Fibroblast of peridontal ligament (primary cell): ENCODE results near the gene OPA3.

Experiments
- DNase-seq: peaks from one replicate; pipeline ENCODE4 v3.0.0-alpha.2; 2010; ENCODE audit errors: extremely low read depth

The OPA3 gene

GRCh38 chr19:45598267-45599001 is 13.8 kb upstream of the OPA3 start:
- no peak for DNase-seq

DNA sequence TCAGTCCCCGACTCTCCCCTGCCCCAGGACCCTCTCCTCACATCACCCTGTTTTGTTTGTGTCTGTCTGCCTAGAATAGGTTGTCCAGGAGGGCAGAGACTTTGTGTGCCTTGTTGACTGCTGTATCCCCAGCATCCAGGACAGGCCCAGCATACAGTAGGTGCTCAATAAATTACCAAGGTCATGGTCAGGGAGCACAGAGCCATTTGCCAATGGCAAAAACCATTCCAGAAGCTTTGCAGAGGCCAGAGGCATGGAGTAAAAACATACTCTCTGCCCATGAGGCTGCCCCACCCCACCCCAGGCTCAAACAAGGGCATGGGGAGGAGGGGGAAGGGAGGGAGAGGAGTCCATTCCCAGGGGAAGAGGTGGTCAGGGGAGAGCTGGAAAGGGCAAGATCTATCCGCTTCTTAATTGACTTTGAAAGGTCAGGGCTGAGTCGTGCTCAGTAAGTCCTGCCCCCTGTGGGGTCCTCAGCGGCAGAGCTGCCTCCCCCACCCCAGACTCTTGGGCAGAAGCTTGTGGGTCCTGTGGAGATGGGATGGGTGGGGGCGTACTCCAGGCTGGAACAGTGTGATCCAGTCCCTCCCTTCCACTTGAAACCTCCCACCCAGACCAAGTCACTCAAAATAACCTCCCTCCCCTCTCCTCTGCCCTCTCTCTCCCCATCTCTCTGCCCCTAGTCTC is 13.0 kb upstream of the OPA3 start:
- no peak for DNase-seq

DNA sequence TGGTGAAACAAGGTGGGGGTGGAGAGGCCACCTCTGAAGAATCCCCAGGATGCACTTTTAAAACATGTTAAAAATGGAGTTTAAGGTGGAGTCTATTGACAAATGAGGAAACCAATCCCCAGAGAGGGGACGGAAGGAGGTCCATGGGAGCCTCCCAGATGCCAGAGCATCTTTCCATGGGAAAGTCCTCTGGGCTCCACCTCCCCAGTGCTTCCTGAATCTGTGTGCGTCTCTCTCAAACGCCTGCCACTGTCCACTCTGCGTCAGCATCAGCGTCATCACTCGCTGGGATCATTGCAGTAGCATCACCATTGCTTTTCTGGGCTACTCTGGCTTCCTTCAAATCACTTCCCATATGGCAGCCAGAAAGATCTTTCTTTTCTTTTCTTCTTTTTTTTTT is 11.2 kb upstream of the OPA3 start:
- no peak for DNase-seq

DNA sequence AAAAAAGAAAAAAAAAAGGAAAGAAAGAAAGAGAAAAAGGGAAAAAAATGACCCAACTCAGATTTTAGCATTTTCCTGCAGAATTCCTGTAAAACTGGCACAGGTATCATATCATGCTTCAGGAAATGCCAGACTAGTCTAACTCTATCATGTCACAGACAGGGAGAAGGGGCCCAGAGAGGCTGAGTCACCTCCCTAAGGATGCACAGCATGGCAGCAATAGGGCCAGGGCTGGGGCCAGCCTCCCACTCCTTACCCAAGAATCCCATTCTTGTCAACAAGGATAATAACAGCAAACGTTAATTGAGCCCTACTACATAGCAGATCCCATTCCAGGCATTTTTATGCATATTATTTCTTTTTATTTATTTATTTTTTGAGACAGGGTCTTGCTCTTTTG is 8.9 kb upstream of the OPA3 start:
- DNase-seq: no peak

GRCh38 chr19:45592366-45592765 is 7.8 kb upstream of the OPA3 start:
- no peak for DNase-seq

DNA sequence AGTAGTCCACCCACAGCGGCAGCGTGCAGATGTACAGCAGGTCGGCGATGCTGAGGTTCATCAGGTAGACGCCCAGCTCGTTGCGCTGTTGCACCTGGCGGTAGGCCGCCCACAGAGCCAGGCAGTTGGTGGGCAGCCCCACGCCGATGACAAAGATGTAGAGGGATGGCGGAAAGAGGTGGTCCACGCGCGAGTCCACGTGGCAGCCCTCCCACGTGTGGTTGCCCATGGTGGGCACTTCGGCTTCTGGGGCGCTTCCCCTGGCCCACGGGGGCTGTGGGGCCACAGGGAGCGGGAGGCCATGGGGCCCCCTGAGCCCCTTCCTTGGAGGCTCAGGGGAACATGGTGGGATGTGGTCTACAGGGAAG is 7.0 kb upstream of the OPA3 start:
- DNase-seq: no peak

DNA sequence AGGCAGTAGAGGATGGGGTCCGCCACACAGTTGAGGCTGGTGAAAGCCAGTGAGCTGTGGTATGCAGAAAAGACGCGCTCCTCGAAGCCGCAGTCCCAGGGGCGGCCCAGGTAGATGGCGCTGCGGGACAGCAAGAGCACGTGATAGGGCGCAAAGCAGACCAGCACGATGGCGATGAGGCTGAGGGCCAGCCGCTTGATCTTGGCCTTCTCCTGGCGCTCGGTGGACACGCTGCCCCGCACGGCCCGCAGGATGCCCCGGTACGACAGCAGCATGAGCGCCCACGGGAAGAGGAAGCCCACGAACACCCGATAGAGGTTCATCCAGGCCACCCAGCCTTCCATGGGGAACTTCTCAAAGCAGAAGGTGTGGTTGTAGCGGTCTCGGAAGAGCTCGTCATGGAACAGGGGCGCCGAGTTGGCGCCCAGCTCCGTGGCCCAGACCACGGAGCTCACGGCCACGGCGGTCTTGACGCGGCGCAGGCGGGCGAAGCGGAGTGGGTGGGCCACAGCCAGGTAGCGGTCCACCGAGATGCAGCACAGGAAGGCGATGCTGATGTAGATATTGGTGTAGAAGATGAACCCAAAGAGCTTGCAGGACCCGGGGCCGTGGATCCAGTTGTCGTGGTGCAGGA is 6.5 kb upstream of the OPA3 start:
- no peak for DNase-seq

- no peak for DNase-seq
Observed at GRCh38 chr19:45590300-45591003, 5.8 kb upstream of the OPA3 start.

- DNase-seq: no peak
Observed at GRCh38 chr19:45589768-45590167, 5.2 kb upstream of the OPA3 start.

DNA sequence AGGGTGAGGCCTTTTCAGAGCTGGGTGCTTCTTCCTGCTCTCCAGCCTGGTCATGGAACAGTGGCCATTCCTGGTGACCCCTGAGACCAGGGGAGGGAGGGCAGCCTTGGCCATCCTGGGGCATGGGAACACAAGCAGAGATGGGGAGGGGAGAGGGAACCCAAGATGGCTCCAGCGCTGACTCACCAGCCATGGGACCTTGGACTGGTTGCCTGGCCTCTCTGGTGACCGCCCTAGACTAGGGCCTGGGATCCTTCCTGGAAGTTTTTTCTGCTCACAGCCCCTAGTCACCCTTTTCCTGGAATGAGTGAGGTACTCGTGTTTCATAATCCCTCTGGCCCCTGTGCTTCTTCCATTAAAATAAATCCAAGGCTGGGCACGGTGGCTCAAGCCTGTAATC is 3.3 kb upstream of the OPA3 start:
- no peak for DNase-seq

DNA sequence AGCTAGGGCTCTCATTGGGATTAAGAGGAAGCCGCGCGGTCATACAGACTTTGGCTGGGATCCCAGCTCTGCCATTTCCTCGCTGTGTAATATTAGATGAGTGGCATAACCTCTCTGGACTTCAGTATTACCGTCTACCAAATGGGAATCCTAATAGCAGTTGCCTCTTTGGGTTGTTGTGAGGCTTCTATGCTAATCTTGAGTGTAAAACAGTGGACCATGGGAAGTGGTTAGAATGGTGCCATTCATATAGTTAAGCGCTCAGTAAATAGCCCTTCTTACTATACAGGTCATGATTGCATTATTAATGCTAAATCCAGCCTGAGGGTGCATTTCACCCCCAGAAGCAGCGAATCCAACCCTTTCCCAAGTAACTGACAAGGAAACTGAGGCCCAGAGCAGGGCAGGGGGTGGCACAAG is 566 bp upstream of the OPA3 start:
- DNase-seq: no peak

DNA sequence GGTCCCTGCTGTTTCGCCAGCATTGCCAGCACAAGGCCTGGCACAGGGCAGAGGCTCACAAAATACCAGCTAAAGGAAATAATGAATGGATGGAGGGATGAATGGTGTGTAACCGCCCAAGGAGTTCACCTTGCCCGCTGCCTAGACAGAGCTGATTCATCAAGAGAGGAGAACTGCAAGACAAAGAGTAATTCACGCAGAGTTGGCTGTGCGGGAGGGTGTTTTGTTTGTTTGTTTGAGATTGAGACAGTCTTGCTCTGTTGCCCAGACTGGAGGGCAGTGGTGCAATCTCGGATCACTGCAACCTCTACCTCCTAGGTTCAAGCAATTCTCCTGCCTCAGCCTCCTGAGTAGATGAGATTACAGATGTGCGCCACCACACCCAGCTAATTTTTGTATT is 3.0 kb downstream of the OPA3 start:
- no peak for DNase-seq

GRCh38 chr19:45578861-45579260 is 5.7 kb downstream of the OPA3 start:
- DNase-seq: no peak

- DNase-seq: peak; percentile 86
Observed at GRCh38 chr19:45577111-45577905, 7.3 kb downstream of the OPA3 start.

DNA sequence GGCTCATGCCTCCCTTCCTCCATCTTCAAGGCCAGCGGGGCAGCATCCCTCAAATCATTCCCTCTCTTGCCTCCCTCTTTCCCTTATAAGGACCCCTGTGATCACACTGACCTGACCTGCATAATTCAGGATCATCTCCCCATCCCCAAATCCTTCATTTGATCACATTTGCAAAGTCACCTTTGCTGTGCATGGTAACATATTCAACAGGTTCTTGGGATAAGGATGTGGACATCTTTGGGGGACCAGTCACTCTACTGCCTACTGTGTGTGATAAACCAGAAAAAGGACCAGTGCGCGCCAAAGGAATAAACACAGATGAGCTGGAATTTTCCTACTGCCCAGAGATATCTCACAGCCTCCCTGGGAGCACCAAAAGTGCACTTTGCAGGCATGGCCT is 7.9 kb downstream of the OPA3 start:
- DNase-seq: no peak

GRCh38 chr19:45575216-45575615 is 9.4 kb downstream of the OPA3 start:
- no peak for DNase-seq

DNA sequence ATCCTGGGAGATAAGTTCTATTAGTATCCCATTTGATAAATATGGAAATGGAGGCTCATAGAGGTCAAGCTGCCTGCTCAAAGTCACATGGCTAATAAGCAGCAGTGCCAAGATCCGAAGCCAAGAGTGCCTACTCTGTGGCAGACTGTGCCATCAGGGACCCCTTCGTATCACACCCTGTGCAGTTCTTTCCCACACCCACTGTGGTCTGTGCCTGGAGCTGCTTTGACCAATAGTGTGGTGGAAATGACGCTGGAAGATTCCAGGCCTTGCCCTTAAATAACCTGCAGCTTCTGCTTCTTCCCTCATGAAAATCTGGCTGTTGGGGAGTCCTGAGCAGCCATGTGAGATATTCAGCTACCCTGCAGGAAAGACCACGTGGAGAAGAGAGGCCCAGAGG is 10.1 kb downstream of the OPA3 start:
- no peak for DNase-seq

- DNase-seq: no peak
Observed at GRCh38 chr19:45571457-45572220, 13.0 kb downstream of the OPA3 start.

DNA sequence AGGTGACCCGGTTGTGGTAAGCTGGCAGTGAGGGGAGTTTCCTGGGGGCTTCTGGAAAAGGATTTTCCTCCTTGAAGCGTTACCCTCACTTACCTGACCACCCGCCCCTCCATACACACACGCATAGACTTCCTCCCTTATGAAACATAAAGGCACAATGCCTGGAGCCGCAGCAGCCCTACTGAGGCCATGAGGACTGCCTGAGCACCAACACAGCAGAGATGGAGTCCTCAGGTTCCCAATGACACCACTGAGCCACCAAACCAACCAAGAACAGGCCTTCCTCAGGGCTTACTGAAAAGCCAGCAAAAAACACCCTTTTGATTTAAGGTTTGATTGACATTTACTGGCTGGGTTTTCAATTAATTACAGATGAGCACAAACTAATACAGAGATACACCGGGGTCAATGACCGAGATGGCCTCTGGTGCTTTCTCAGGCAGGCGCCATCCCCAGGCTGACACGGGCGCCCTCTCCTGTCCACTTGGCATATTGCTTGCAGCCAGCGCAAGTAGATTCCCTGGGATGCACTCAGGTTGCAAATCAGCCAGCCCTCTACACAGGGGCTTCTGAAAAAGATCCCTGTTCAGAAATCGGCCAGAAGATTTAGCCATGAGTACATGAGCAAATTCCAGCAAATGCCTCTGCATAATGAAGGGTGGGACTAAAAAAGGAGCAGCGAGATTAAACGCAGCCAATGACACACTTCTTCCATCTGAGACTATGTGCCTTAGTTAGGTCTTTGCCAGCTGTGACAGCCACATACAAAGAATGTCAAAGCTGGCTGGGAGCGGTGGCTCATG is 14.8 kb downstream of the OPA3 start:
- DNase-seq: peak; percentile 31

GRCh38 chr19:45568732-45569131 is 15.9 kb downstream of the OPA3 start:
- peak; percentile 57 for DNase-seq
